ENCODE data around the gene DHX58.

DHX58 gene

DNA sequence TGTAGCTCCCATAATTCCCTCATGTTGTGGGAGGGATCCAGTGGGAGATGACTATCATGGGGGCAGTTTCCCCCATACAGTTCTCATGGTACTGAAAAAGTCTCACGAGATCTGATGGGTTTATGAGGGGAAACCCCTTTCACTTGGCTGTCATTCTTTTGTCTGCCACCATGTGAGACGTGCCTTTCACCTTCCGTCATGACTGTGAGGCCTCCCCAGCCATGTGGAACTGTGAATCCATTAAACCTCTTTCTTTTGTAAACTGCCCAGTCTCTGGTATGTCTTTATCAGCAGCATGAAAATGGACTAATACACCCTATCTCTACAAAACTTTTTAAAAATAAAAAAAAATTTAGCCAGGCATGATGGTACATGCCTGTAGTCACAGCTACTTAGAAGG lies 55.9 kb downstream of the DHX58 start:
- in situ Hi-C loops (cut with HindIII; ENCODE audit: low sequenced_read_pairs) = no loop called here

DNA sequence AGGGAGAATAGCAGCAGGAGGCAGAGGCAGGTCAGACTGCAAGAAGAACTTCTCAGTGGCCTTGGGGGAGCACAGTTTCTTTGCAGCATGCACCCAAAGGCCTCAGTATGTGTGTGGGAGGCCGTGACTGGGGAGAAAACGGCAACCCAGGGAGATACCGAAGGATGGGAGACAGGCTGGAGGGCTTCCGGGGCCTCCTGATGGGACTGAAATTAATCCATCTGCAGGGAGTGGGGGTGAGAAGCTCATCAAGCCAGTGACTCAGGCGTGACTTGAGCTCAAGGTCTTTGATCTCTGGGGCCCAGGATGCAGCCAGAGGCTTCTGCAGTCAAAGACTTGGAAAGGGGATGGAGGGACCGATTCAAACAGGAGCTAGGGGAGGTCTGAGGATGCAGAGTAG lies 57.0 kb downstream of the DHX58 start:
- in situ Hi-C loops (cut with HindIII; ENCODE audit: low sequenced_read_pairs) = no loop called here

DNA sequence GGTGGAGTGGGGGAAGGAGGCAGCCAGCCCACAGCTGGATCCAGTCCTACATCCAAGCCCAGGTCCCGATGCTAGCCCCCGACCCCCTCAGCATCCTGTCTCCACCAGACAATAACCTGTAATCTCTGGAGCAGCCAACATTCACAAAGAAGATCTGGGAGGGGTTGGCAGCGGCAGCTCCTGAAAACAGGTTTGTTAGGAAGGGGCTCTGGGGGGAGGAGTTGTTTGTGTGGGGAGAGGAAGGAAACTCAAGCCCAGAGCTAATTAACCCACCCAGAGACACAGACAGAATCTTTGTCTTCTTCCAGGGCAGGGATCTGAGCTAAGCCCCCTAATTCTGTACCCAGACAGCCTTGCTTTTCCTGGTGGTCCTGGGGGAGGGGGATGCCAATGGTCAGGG lies 57.5 kb downstream of the DHX58 start:
- in situ Hi-C loops (cut with HindIII; ENCODE audit: low sequenced_read_pairs) = no loop called here

DNA sequence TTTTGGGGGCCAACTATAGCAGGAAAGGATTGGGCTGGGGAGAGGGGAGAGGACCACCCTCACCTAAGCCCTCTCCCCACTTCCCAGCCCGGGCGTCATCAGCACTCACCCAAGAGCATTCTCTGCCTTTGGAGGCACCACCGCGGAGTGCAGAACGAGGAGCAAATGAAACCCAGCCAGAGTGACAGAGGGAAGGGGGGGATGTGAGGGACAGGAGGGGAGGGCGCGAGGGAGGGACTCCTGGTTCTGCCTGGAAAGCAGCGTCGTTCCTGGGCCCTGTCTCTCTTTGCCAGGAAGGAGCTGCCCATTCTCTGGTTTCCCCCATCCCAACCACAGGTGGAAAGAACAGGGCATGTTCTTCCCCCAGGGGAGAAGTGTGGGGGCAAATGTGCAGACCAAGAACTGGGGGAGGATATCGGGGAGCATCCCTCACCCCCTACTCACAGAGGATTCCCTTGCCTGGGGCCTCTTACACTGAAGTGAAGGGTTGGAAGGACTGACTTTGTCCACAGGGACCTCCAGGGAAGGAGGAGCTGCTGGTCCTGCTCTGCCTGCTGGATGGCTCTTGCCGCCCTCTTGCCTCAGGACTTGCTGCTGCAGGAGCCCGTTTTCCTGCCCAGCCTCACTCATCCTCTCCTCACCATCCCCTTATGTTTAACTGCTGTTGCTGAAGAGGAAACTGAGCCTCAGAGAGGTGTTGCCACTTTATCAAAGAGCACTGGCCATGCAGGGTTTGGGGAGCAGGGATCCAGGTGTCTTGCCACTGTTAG lies 58.6 kb downstream of the DHX58 start:
- in situ Hi-C loops (cut with HindIII; ENCODE audit: low sequenced_read_pairs) = no loop called here

- in situ Hi-C loops (cut with HindIII; ENCODE audit: low sequenced_read_pairs) = no loop called here
Measured at GRCh38 chr17:42052346-42052877, 60.1 kb downstream of the DHX58 start.

DNA sequence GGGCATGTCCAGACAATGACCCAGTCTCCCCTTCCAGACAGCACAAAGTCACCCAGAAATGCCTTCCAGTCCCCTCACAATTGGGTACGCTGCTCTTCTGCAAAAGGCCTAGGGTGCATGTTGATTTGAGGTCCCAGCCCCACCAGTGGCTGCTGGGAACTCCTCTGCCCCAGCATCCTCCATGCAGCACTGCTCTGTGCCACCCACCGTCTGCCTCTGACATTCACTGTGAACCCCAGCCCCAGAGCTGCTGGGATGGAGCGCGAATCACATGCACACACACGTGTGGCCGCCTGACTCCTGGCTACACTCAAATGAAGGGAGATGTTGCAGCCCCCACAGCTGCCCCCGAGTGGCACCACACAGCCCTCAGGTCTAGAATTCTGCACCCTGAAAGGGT lies 60.9 kb downstream of the DHX58 start:
- in situ Hi-C loops (cut with HindIII; ENCODE audit: low sequenced_read_pairs) = no loop called here
